AG09319 (cell line): ENCODE data around the gene ECD.

Experiments used
- DNase-seq: peaks from one replicate; pipeline ENCODE4 v3.0.0-alpha.2; 2010; ENCODE audit warnings: low read depth; ENCODE audit errors: extremely low read depth
- CTCF ChIP-seq: IDR thresholded peaks from 2 replicates; pipeline ENCODE4 v1.5.1; 2011; ENCODE audit warnings: low read depth, mild to moderate bottlenecking, inconsistent platforms, low read length, moderate library complexity

The ECD gene

GRCh38 chr10:73097305-73097670 lies 70.5 kb downstream of the ECD start:
- TF ChIP-seq CTCF: no peak
- no peak for DNase-seq

GRCh38 chr10:73096449-73097304 lies 71.1 kb downstream of the ECD start, which contains the start of gene P4HA1:
TSS of gene P4HA1 (minus strand) at chr10:73096866. CDS start at chr10:73074883, 21,983 bp downstream.
- peak; percentile 72 for TF ChIP-seq CTCF
- DNase-seq: peak; percentile 97

DNA sequence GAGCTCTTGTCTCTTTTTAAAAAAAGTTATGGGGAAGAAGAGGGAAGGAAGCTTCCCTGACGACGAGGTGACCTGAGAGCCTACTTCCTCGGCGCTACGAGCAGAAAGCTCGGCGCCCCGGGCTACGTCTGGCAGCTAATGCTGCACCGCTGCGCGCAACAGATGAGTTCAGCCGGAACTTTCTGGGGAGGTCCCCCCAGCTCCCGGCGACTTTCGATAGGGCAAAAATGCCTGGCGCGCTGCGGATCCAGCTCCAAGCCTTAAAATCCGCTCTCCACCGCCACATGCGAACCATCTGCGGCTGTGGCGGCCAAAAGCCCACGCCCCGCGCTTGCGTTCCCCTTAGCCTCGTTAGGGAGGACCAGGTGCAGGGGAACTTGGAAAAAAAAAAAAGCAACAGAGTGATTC lies 71.8 kb downstream of the ECD start:
- no peak for DNase-seq
- no peak for TF ChIP-seq CTCF

- DNase-seq: no peak
- no peak for TF ChIP-seq CTCF
Observed at GRCh38 chr10:73095481-73096021, 72.3 kb downstream of the ECD start.

GRCh38 chr10:73094986-73095480 lies 72.8 kb downstream of the ECD start:
- TF ChIP-seq CTCF: no peak
- no peak for DNase-seq

GRCh38 chr10:73093922-73094850 lies 73.6 kb downstream of the ECD start:
- no peak for DNase-seq
- no peak for TF ChIP-seq CTCF
